Activated effector memory CD4-positive, alpha-beta T cell treated with anti-CD3 and anti-CD28 coated beads, Interleukin-2, amount 50 U/mL, for 16 hours (primary cell): ENCODE results near the gene PARD3.
"Not testable (repeated sequence)": the region's sequence is repeated elsewhere in the genome, so short reads cannot be mapped to it uniquely, and the experiment has no call there.

ENCODE experiments used
- DNase-seq: peaks from one replicate; pipeline ENCODE4 v3.0.0-alpha.2; 2020

The PARD3 gene

DNA sequence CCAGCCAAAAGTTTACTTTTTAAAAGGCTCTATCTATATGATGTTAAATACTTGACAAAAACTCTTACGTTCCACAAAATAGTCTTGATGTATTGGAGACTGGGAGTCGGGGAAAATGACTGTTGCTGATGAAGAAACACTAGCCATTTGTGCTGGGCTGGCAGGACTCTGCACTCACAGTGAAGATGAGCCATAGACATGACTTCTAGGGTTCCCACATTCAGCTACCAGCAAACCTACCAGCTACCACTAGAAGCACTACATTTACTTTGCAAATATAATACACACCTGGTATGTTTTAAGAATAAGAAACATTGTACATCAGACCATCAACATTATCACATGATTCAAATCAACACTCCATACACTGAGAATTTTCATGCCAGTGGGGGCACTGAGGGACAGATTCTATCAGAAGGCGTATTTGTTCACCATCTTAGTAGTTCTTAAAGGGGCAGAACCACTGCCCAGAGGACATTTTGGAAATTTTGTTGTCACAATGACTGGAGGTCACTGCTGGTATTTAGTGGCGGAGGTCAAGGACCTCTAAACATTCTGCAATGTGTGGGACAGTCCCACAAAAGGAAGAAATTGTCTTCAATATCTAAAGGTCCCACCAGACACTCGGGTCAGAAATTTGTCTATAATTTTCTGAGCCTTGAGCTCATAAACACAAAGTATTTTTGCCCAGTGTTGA lies 52.3 kb downstream of the PARD3 start:
- no peak for DNase-seq

DNA sequence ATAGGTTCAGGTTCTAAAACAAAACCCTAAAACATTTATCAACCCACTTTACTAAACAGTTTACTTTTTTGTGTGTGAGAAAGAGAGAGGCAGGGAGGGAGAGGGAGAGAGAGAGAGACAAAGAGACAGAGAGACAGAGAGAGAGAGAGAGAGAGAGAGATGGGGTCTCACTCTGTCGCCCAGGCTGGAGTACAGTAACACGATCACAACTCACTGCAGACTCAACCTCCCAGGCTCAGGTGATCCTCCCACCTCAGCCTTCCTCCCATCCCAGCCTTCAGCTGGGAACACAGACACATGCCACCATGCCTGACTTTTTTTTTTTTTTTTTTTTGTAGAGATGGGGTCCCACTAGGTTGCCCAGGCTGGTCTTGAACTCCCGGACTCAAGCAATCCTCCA lies 52.9 kb downstream of the PARD3 start:
- no peak for DNase-seq

DNA sequence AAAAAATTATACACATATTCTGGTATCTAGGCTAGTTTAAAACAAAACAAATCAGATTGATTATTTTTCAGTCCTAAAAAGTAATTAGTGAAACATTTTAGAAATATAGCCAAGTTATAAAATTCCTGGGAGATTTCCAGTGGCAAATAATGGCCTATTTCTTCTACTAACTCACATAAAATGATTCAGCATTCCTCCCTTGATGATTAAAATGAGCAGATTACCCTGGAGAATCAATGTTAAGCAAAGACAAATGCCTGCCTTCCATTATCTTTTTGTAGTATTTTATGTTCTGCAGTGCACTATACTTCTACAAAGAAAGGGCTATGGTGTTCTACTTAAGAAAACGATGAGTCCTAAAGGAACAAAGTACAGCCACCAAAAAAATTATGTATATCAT lies 53.6 kb downstream of the PARD3 start:
- no peak for DNase-seq

DNA sequence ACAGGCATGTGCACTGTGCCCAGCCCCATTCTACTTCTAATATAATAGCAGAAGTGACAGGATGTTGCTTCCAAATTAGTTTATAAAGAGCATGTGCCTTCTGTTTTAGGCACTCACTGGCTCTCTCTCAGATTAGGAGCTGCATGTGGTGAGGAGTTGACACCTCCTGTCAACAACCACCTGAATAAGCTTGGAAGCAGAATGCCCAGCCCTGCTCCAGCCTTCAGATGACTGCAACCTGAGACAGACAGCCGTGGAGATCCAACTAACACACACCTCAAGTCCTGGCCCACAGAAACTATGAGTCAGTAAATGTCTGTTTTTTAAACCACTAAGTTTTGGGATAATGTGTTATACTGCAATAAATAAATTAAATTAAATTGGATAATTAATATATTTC lies 54.5 kb downstream of the PARD3 start:
- DNase-seq: no peak

DNA sequence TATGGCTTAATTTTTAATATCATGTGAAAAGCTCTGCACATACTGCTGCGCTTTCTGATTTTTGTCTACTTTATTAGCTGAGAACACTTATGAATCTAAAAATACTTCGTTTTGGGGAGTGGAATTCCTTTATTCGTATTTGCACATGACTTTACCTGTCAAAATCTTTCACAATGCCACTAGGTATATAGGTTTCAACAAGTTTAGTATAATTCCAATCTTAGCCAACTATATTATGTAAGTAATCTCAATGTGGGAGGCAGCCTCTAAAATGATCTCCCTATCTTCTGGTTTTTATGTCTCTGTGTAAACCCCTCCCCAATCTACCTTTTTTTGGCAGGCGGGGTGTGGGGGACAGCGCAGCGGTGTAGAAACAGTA lies 55.3 kb downstream of the PARD3 start:
- DNase-seq: no peak

DNA sequence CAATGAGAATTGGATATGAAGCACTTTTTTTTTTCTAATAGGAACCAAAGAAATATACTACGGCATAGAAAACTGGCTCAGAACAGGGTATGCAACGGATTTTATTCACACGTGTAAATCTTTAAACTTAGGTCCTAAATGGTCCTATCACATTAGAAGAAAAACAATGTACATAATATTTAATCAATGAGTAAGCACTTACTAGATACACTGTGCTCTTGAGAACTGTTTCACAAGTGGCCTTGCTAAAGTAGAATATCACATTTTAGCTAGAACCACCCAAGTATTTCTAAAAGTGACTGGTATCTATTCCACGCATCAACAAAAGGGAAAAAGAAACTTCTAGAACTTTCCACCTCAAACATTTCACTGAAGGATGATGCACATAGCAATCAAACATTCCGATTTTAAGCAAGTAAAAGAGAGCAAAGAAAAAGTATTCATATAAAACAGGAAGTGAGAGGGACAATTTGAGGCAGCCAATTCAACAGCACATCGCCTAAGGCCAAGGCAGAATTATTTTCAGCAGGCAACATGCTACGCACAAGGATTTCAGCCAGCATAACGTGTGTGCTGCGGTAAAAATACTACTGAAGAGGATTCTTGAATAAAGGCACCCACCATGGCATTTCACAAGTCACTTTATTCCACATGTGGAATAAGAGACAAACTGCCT lies 55.8 kb downstream of the PARD3 start:
- DNase-seq: no peak

DNA sequence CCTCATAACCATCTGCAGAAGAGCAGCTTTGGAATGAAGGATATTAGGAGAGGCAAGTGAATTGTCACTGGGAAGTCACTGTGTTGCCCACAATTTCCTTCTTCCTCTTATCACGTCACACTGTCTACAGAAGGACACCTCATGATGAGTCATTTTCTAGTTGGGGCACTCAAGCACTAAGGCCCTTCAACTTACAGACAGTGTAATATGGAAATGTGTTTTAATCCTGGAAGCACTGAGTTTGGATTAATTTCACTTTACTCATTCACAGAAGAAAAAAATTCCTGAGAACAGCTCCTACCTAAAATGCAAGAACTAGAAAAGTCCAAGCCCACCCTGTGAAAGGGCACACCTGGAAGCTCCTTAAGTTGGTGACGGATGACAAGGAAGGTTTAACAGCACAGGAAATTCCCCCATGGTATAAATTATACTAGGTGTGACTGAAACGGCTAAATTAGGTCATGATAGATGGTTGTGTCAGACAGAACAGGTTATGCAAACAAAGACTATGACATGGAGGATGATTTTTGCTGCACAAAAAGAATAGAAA lies 56.6 kb downstream of the PARD3 start:
- DNase-seq: no peak

DNA sequence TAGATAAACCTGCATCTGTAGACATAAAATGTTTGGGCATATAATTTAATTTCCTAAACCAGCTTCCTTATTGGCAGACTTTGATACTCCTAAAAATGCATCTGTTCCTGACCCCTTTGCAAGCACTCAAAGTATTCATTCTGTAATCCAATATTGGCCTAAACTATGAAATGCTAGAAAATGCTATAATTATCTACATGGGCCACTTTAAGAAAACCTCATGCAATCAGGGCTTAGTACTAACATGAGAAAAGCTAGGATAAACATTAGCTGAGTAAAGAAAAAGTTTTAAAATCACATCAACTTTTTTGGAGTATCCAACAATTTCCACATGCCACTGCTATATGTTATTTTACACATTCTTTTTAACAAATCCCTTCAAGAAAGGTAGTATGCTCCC lies 57.2 kb downstream of the PARD3 start:
- no peak for DNase-seq

DNA sequence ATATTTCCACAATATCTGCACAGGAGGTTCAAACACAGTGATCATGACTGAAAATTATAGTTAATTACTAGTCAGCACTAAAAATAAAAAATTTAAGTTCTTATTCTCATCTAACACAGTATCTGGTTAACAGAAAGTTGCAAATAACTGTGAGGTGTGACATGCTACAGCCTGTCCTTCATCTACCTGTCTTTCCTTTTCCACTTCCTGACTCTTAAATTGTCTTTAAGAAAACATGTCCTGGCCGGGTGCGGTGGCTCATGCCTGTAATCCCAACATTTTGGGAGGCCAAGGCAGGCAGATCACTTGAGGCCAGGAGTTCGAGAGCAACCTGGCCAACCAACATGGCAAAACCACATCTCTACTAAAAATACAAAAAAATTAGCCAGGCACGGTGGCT lies 57.9 kb downstream of the PARD3 start:
- DNase-seq: not testable (repeated sequence)

DNA sequence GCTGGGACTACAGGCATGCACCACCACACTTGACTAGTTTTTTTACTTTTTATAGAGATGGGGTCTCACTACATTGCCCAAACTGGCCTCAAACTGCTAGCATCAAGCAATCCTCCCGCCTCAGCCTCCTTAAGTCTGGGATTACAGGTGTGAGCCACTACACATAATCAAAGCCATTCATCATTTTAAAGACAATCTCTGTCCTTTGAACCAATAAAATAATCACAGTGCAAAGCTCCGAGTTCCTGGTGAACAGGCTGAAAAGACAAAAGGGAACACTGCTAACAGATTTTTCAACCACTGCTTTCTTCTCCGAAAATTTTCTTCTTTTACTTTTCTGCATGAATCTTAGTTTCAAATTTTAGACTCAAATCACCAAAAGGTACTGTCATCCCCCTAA lies 58.5 kb downstream of the PARD3 start:
- DNase-seq: no peak

DNA sequence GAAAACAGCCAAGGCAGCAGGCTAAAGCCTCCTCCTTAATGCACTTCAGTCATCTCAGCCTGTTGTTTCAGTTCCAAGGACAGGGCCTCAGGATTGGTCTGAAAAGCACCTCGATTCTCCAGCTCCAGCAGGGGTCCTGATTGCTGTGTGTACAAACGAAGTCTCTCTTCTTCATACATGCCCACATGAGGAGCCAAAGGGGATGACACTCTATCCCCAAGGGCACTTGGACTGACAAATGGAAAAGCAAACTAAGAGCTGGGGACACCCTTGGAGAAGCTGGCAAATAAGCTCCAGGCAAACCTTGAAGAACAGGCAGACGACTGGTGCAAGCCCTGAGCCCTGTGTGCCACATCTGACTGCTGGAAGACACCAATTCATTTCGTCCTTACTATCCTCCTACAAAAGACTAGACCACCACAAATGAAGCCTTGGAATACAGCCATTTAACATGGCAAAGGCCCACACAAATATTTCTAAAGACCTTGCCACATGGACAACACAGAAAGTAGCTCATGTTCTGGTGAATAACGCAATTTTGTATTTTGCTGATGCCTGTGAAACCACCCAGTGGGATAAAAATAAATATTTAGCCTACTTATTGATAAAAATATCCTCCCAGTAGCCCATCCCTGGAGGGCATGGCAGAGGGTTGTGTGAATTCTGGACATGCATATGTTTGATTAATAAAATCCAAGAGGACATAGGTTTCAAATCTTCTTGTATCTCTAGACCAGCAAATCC lies 61.9 kb downstream of the PARD3 start:
- no peak for DNase-seq

DNA sequence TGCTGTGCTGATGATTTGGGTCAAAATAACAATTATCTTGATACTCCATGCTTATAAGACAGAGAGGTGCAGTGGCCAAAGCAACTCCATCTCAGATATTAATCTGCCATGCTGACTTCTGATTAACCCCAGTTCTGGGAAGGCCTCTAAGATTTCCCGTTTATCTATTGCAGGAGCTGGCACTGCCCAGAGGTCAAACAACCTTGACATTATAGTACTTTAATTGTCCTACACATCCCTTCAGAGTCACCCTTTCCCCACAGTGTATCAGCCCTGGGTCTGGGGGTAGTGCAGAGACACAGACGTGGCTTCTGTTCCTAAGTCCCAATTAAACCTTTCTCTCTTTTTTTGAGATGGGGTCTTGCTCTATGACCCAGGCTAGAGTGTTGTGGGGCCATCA lies 63.8 kb downstream of the PARD3 start:
- no peak for DNase-seq

DNA sequence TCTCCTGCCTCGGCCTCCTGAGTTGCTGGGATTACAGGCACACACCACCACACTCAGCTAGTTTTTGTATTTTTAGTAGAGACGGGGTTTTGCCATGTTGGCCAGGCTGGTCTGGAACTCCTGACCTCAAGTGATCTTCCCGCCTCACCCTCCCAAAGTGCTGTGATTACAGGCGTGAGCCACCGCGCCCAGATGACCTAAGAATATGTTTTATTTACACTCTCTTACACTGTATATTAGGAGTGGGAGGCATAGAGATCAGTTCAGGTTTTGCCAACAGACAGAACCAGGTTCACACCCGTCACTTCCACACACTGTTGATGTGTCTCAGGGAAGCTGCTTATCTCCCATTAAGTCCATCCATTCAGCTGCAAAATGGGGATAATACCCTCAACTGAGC lies 64.3 kb downstream of the PARD3 start:
- DNase-seq: not testable (repeated sequence)

DNA sequence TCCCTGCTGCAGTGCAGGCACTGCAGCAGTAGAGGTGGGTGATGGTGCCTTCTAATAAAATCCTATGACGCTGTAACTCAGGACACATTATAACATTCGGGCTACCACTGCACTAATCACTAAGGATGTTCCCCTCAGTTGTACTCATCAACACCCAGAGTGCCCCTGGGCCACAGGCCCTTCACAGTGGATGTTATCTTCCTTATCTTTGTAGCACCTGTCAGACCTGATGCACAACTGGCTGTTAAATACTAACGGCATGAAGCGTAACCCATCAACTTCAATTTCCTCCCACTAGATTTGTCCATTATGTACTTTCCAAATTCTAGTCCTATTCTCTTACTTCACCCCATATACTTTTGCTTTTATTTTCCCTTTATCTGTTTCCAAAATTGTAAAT lies 66.3 kb downstream of the PARD3 start:
- no peak for DNase-seq

DNA sequence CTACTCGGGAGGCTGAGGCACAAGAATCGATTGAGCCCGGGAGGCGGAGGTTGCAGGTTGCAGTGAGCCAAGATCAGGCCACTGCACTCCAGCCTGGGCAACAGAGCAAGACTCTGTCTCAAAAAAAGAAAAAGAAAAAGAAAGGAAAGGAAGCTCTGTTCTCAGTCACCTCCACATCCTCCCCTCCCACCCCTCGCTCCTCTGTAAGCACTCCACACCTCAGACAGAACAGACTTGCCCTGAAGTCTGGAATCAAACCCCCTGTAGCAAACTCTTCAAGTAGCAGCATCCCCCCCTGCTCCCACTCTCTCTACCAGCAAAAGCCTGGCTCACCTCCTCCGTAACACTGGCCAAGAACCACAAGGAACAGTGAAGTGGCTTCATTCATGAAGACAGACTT lies 66.7 kb downstream of the PARD3 start:
- DNase-seq: no peak

DNA sequence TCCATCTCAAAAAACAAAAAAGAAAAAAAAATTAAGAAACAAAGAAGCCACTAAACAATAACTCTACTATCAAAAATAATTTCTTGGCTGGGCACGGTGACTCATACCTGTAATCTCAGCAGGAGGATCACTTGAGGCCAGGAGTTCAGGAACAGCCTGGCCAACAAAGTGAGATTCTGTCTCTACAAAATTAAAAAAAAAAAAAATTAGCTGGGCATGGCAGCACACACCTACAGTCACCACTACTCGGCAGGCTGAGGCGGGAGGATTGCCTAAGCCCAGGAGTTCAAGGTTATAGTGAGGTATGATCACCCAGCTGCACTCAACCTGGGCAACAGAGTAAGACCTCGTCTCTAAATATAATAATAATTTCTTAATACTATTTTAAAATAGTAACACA lies 69.0 kb downstream of the PARD3 start:
- no peak for DNase-seq

DNA sequence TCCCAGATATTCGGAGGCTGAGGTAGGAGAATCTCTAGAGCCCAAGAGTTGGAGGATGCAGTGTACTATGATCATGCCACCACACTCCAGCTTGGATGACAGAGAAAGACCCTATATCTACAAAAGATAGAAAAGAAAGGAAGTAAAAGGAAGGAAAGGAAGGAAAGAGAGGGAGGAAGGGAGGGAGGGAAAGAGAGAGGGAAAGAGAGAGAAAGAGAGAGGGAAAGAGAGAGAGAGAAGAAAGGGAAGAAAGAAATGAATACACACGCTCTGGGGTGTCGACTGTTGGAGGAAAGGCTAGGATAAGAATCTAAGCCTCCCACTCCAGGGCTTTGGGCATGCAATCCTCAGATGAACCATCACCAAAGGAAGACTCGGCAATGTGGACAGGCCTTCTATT lies 69.9 kb downstream of the PARD3 start:
- DNase-seq: no peak

DNA sequence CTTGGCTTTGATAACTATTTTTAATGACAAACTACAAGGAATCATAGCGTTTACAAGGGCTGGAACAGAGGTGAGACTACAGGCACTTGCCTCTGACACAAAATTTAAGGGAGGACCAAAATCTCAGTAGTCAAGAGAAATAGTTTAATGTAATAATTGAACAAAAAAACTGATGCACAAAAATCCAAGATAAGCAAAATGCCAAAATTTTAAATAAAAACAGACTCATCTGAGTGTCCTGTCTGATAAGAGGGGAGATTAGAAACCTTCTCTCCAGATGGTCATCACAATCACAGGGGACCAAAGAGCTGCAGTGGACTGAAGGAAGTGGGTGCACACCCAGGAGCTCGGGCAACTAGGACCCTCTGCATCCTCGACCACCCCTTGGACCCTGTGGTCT lies 70.5 kb downstream of the PARD3 start:
- no peak for DNase-seq

DNA sequence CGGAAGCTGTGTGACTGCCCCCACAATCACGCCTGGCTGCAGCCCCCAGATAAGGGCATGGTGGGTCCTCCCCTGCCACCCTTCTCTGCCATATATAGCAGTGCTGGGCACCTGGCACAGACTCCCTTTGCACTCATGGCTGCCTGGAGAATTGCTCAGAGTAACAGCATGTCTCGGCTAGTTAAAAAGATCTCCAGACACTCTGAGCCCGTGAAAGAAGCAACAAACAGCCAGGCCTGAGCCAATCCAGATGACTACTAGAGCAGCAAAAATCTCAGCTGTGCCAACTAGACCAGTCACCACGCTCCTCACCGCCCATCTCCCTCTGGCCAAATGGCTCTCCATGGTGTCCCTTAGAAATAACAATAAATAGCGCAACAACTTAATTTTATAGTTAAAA lies 71.3 kb downstream of the PARD3 start:
- DNase-seq: no peak

DNA sequence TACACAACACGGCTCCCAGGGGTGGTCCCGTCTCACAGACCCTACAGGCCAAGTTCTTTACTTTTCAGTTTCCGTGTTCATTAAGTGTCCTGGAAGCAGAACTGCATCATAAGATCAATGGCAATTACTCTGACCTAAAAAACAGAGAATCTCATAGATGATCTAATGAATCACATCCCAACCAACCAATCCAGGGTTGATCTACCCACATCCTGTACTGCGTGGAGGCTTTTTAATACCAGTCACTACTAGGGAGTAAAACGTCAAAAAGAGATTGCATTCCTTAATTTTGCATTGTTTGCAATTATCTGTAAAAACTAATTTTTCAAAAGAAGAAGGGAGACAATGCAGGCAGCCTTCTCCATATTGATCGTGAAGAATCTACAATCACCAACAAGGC lies 72.6 kb downstream of the PARD3 start:
- DNase-seq: no peak

DNA sequence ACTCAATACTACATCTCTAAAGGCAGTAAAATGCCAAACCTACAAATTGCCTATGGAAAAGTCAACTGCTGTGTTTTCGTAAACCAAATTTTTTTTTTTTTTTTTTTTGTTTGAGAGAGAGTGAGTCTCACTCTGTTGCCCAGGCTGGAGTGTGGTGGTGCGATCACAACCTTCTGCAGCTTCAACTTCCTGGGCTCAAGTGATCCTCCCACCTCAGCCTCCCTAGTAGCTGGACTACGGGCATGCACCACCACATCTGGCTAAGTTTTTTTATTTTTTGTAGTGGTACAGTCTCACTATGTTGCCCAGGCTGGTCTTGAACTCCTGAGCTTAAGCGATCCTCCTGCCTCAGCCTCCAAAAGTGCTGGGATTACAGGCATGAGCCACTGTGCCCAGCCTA lies 74.0 kb downstream of the PARD3 start:
- not testable (repeated sequence) for DNase-seq

DNA sequence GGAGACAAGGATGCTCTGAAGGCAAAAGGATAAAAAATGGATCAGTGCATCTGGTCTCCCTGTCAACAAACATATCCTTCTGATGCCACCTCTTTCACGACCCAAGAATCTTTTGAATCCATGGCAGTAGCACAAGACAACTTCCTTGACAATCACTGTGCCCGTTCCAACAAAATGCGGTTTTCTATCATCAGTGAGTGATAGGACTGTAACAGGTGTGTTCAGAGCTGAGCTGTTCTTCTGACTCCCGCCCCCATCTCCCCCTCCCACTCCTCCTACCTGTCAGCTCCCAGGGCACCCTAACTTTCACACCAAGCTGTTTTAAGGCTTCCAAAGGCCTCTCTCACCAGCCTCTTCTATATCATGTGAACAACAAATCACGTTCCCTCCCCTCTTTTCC lies 74.8 kb downstream of the PARD3 start:
- no peak for DNase-seq

DNA sequence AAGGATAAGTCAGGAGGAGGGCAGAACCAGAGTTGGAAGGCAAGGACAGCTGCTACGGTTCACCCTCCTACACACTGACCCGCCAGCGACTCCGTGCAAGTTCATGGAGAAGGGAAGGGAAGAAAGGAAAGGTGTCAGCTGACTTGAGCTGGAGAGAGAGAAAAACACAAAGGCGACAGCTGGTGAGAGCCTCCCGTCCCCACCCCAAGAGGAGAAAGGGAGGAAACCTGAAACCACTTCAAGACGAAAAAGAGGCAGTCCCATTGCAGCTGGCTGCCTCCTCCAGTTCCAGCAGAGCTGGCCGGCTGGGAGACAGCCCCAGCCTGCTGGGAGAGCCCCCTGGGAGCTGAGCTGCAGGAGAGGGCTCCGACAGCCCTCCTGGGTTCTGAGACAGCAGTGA lies 75.2 kb downstream of the PARD3 start:
- DNase-seq: no peak

DNA sequence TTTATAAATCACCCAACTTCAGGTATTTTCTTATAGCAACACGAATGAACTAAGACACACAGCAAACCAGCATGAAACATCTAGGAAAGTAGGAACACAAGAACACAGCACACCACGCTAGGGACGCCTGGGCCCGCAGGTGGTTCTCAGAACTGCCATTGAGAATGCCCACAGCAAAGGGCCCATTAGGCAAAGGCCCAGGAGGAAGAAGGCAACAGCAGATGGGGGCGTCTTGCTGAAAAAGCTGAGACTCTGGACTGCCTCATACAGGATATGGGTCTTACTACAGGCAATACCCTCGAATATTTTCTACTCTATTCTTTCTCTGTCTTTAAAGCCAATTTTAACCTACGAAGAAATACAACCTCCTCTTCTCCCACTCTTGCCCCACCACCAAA lies 77.3 kb downstream of the PARD3 start:
- no peak for DNase-seq
